ENCODE data around the gene UBR4.

The UBR4 gene

DNA sequence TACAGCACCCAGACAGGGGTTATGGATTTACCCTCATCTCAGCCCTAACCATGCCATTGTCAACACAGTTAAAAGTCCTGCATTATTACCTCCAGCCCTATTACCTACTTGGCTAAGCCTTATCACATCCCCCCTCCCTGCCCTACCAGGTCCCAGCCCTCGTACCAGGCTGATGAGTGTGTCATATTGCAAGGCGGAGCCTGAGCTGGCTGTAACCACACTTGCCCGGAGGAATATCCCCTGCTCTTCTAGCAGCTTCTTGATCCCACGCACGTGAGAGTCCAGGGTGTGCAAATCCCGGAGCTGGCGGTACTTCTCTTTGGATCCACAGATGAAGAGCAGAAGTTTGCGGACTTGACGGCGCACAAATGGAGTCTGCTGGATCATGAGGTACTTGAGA lies 87.4 kb downstream of the UBR4 start:
- TF ChIP-seq, protein P1, sequence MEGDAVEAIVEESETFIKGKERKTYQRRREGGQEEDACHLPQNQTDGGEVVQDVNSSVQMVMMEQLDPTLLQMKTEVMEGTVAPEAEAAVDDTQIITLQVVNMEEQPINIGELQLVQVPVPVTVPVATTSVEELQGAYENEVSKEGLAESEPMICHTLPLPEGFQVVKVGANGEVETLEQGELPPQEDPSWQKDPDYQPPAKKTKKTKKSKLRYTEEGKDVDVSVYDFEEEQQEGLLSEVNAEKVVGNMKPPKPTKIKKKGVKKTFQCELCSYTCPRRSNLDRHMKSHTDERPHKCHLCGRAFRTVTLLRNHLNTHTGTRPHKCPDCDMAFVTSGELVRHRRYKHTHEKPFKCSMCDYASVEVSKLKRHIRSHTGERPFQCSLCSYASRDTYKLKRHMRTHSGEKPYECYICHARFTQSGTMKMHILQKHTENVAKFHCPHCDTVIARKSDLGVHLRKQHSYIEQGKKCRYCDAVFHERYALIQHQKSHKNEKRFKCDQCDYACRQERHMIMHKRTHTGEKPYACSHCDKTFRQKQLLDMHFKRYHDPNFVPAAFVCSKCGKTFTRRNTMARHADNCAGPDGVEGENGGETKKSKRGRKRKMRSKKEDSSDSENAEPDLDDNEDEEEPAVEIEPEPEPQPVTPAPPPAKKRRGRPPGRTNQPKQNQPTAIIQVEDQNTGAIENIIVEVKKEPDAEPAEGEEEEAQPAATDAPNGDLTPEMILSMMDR (IDR thresholded peaks at IDR 0.05) = no peak
- no peaks in the 10 kb centered on the region for H3K27me3 ChIP-seq (ENCODE audit: control insufficient read depth, insufficient read depth, low read length)
- no peak overlapping the region for H3K4me2 ChIP-seq (ENCODE audit: low read length)
- H3K36me3 ChIP-seq (ENCODE audit: control insufficient read depth, insufficient read depth, low read length) = no peaks in the 10 kb centered on the region
- H3K9ac ChIP-seq = no peak overlapping the region
- no peaks in the 10 kb centered on the region for H3K4me1 ChIP-seq
- no peak overlapping the region for H3K27ac ChIP-seq
- no peak overlapping the region for H2AFZ ChIP-seq
- H3K4me3 ChIP-seq (ENCODE audit: low read depth, low read length) = no peak overlapping the region
- no peaks in the 10 kb centered on the region for H3K9me3 ChIP-seq (ENCODE audit: control insufficient read depth, low read length)
- no peaks in the 10 kb centered on the region for H3K79me2 ChIP-seq

- TF ChIP-seq, protein P1 (IDR thresholded peaks at IDR 0.05) = no peak
- H3K4me1 ChIP-seq = no peaks in the 10 kb centered on the region
- H2AFZ ChIP-seq = no peak overlapping the region
- H3K79me2 ChIP-seq = no peaks in the 10 kb centered on the region
- H3K36me3 ChIP-seq (ENCODE audit: control insufficient read depth, insufficient read depth, low read length) = no peaks in the 10 kb centered on the region
- no peak overlapping the region for H3K9ac ChIP-seq
- no peak overlapping the region for H3K27ac ChIP-seq
- no peak overlapping the region for H3K4me2 ChIP-seq (ENCODE audit: low read length)
- no peaks in the 10 kb centered on the region for H3K27me3 ChIP-seq (ENCODE audit: control insufficient read depth, insufficient read depth, low read length)
- H3K9me3 ChIP-seq (ENCODE audit: control insufficient read depth, low read length) = no peaks in the 10 kb centered on the region
- H3K4me3 ChIP-seq (ENCODE audit: low read depth, low read length) = no peak overlapping the region
Observed at GRCh38 chr1:19121192-19121591, 88.9 kb downstream of the UBR4 start.

GRCh38 chr1:19120070-19120469 lies 90.0 kb downstream of the UBR4 start:
- Histone ChIP-seq H3K4me3 (ENCODE audit: low read depth, low read length) (no peak overlapping the region), H3K27ac (no peak overlapping the region), H3K9ac (no peak overlapping the region), H3K4me2 (ENCODE audit: low read length) (no peak overlapping the region), H2AFZ (no peak overlapping the region), H3K79me2 (no peaks in the 10 kb centered on the region), H3K27me3 (ENCODE audit: control insufficient read depth, insufficient read depth, low read length) (no peaks in the 10 kb centered on the region), H3K4me1 (no peaks in the 10 kb centered on the region), H3K36me3 (ENCODE audit: control insufficient read depth, insufficient read depth, low read length) (no peaks in the 10 kb centered on the region), H3K9me3 (ENCODE audit: control insufficient read depth, low read length) (no peaks in the 10 kb centered on the region)
- TF ChIP-seq, protein P1 (IDR thresholded peaks at IDR 0.05) = no peak

DNA sequence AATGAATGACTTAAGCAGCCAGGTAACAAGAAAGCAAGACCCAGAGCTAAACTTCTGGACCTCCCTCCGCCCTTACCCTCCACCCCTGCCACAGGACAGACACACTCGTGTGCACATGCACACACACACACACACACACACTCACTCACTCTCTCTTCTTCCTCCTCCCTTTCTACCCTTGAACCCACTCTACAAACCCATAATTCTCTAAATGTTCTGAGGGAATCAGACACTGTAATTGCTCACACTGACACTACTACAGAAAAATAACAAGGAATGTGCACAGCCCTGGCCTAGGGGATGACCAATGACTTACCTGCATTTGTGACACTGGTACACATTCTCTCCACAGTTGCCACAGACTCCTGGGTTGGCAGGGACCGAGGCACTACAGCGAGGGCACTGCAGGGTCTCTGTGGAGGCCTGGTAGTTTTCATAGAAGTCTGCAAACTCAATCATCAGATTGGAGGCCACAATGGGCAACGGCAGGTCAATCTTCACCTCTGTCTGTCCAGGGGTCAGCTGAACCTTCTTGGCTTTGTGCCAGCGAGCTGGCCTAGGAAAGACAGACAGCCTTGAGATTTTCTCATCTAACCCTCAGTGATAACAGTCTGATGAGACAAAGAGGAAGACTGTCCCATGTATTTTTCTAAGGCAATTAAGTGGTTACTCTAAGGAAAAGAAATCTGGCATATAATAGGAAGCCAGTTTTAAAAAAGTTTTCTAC lies 94.8 kb downstream of the UBR4 start:
- Histone ChIP-seq H3K9me3 (ENCODE audit: control insufficient read depth, low read length) (no peaks in the 10 kb centered on the region), H3K4me3 (ENCODE audit: low read depth, low read length) (no peak overlapping the region), H3K79me2 (no peaks in the 10 kb centered on the region), H2AFZ (no peak overlapping the region), H3K4me2 (ENCODE audit: low read length) (no peak overlapping the region), H3K27ac (no peak overlapping the region), H3K36me3 (ENCODE audit: control insufficient read depth, insufficient read depth, low read length) (no peaks in the 10 kb centered on the region), H3K9ac (no peak overlapping the region), H3K27me3 (ENCODE audit: control insufficient read depth, insufficient read depth, low read length) (no peaks in the 10 kb centered on the region), H3K4me1 (no peaks in the 10 kb centered on the region)
- TF ChIP-seq, protein P1 (IDR thresholded peaks at IDR 0.05) = no peak

DNA sequence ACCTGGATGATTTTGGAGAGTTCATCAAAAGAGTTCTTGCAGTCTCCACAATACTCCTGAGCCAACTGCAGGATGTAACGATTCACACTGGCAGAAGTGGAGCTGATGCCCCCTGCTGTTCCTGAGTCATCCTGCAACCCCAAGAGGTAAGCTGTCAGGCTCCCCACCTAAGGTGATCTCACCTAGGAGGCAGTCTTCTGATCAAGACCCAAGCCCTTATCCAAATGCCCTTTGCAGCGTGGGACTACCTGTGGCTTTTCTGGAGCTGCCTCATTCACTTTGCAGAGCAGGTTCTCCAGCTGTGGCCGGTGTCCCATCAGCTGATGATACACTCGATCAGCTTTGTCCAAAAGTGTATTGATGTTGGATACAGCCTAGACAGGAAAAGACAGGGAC lies 96.4 kb downstream of the UBR4 start:
- Histone ChIP-seq H3K79me2 (no peaks in the 10 kb centered on the region), H3K4me2 (ENCODE audit: low read length) (no peak overlapping the region), H3K27ac (no peak overlapping the region), H3K9ac (no peak overlapping the region), H3K27me3 (ENCODE audit: control insufficient read depth, insufficient read depth, low read length) (no peaks in the 10 kb centered on the region), H3K4me1 (no peaks in the 10 kb centered on the region), H3K9me3 (ENCODE audit: control insufficient read depth, low read length) (no peaks in the 10 kb centered on the region), H3K4me3 (ENCODE audit: low read depth, low read length) (no peak overlapping the region), H2AFZ (no peak overlapping the region), H3K36me3 (ENCODE audit: control insufficient read depth, insufficient read depth, low read length) (no peaks in the 10 kb centered on the region)
- TF ChIP-seq, protein P1 (IDR thresholded peaks at IDR 0.05) = no peak
